Effector memory CD8-positive, alpha-beta T cell (primary cell): ENCODE data around the gene NR6A1.

ENCODE experiments used
- ATAC-seq: fragments of 150-1000 bp; cut with Tn5 transposase; replicated peaks from 2 replicates; pipeline ENCODE4 v1.10.0; 2021; ENCODE audit warnings: mild to moderate bottlenecking, moderate library complexity
- DNase-seq, 3 experiments: peaks; one replicate each; pipeline ENCODE4 v3.0.0; 2021
- H3K27ac Mint-ChIP-seq, 2 donors: one replicate each; pipeline ENCODE4 v1.8.0; 2022; ENCODE audit warnings: mild to moderate bottlenecking in 2 of 2, mixed read lengths in 2 of 2, moderate library complexity in 2 of 2
- H3K27me3 Mint-ChIP-seq, 2 donors: one replicate each; pipeline ENCODE4 v1.8.0; 2022; ENCODE audit warnings: mixed read lengths in 2 of 2
- H3K36me3 Mint-ChIP-seq: one replicate; pipeline ENCODE4 v1.8.0; 2022; ENCODE audit warnings: mild to moderate bottlenecking, moderate library complexity, mixed read lengths; ENCODE audit not compliant: insufficient read depth
- H3K4me1 Mint-ChIP-seq, 2 donors: one replicate each; pipeline ENCODE4 v1.8.0; 2022; ENCODE audit warnings: low read depth in 2 of 2, mixed read lengths in 2 of 2
- H3K4me3 Mint-ChIP-seq, 2 donors: one replicate each; pipeline ENCODE4 v1.8.0; 2022; ENCODE audit warnings: mild to moderate bottlenecking in 2 of 2, mixed read lengths in 2 of 2, moderate library complexity in 2 of 2
- H3K9me3 Mint-ChIP-seq, 2 donors: one replicate each; pipeline ENCODE4 v1.8.0; 2022; ENCODE audit warnings: mixed read lengths in 2 of 2

Gene NR6A1

DNA sequence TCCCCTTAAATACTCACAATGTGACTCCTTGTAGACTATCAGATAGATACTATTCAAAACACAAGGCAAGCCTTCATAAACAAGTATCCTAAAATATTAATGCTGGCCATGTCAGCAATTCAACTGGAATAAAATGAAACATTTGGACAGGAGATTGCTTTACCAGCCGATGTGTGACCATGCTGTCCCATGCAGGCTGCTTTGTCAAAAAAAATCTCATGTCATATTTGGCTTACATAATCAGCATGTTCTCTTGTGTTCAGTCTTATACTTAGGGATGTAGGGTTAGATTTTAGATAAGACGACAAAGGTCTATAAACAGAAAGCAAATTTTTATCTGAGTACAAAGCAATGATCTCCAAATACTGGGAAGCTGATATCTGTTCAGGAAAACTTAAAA, 108.5 kb downstream of the NR6A1 start:
- peaks cover 7 to 11% of the 10 kb centered on the region in 2 donors for H3K4me1 Mint-ChIP-seq
- no peak for ATAC-seq
- no peak overlapping the region for H3K4me3 Mint-ChIP-seq
- H3K9me3 Mint-ChIP-seq = no peaks in the 10 kb centered on the region
- H3K36me3 Mint-ChIP-seq = no peaks in the 10 kb centered on the region
- H3K27ac Mint-ChIP-seq = no peak overlapping the region
- peaks cover 26 to 45% of the 10 kb centered on the region in 2 donors for H3K27me3 Mint-ChIP-seq
- DNase-seq = no peak

DNA sequence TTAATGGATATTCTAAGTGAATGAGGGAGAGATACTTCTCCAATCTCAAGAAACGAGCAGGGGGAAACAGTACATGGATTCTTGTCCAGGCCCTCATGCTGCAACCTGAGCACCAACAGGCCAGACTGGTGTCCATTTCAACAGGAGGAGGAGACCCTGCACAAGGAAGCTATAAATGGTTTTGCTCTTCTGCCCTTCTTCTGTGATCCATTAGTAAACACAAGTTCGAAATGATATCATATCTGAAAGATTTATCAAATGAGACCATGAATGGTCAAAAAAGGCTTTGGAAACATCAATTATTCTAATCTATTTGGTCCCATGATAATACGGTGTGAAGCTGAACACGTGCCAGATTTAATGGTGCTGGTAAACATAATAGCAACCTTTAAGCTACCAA, 109.8 kb downstream of the NR6A1 start:
- Mint-ChIP-seq H3K4me3 (peak overlapping the region in 1 of 2 donors; percentile 39), H3K9me3 (no peaks in the 10 kb centered on the region), H3K27ac (no peak overlapping the region), H3K27me3 (peaks cover 26 to 45% of the 10 kb centered on the region in 2 donors), H3K4me1 (peaks cover 7 to 12% of the 10 kb centered on the region in 2 donors), H3K36me3 (no peaks in the 10 kb centered on the region)
- DNase-seq (no peak), ATAC-seq (no peak)

DNA sequence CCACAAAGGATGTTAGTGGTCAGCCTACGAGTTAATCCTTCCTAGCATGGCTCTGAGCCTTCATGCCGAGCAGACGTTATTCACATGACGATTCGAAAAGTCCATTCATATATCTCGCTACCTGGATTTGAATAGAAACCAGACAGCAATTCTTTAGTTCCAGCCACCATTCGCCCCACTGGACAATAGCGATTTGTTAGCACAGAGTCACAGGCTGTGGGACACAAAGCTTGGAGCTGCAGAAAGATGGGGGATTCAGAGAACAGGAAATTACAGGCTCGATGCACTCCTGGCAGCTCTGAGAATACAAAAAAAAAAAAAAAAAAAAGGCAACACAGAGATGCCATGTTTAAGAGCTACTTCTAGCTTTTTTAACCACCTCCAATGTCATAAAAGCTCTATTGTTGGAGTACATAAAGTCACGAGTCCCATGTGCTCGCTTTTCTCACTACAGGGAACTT, 110.7 kb downstream of the NR6A1 start:
- H3K27me3 Mint-ChIP-seq = peaks cover 26 to 45% of the 10 kb centered on the region in 2 donors
- ATAC-seq (no peak), DNase-seq (no peak)
- H3K4me3 Mint-ChIP-seq = peak overlapping the region; percentile 37 to 82
- peaks cover 7 to 13% of the 10 kb centered on the region in 2 donors for H3K4me1 Mint-ChIP-seq
- H3K36me3 Mint-ChIP-seq = no peaks in the 10 kb centered on the region
- H3K27ac Mint-ChIP-seq = peak overlapping the region in 1 of 2 donors; percentile 86
- H3K9me3 Mint-ChIP-seq = no peaks in the 10 kb centered on the region

DNA sequence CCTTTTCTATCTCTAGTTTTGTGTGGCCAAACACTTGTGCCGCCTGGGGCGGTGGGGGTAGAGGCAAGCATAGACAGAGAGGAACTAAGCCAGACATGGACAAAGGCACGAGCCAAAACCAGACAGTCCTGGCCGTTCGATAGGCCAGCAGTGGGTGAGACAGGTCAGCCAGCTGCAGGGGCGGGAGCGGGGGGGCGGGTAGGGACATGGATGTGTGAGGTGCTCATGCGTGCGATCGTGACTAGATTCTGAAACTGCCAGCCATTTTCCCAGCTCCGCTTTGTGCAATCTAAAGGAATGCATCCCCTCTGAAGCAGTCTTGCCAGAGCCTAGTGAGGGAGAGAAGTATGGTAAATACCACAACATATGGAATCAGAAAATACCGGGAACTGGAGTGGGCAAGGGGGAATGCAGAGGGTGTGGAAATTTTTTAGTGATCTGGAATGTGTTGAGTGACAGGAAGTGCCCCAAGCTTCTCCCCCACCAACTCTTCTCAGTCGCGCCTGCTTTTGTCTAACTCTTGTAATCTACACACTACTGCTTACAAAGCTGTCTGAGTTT, 111.9 kb downstream of the NR6A1 start:
- Mint-ChIP-seq H3K27ac (peak overlapping the region; percentile 33 to 86), H3K9me3 (no peaks in the 10 kb centered on the region), H3K4me3 (peak overlapping the region; percentile 70 to 82), H3K27me3 (peaks cover 23 to 41% of the 10 kb centered on the region in 2 donors), H3K4me1 (peaks cover 7 to 13% of the 10 kb centered on the region in 2 donors), H3K36me3 (no peaks in the 10 kb centered on the region)
- peak in 1 of 3 experiments; percentile 8 for DNase-seq
- ATAC-seq = peak; percentile 51

DNA sequence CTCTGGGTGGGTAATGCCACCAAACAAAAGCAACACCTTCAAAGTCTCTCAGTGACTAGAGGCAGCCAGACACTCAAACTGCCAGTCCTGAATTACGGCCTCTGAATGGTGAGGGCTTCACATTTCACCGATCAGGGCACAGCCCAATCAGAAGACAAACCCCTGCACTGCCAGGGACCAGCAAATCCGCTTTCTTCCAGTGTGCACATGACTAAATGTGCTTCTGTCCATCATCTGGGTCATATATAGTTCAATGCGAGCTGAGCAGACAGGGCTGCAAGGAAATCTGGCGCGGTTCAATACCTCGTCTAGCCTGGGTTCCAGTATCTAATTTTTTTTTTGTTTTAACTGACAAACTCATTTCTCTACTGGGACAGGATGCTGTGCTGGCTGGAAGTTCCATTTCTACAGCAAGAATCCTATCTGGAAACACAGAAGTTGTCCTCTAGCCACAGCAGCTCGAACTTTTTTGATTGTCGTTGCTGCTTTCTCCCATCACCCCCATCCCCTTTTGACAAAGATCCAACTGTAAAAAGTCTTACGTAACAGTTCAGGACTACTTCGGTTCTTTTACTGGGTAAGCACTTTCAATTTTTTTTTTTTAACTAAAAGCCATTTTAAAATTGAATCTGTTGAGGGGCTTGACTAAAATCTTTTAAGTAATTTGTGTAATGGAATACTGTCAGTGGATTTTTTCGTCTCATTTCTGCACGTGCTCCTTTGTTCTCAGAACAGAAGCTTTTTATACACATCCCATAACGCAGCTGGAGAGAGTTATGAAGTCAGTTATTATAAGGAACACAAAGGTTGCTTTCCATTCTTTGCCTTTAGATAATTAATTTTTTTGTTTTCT, 112.7 kb downstream of the NR6A1 start:
- Mint-ChIP-seq H3K27me3 (peaks cover 20 to 33% of the 10 kb centered on the region in 2 donors), H3K27ac (peak overlapping the region; percentile 33 to 86), H3K9me3 (no peaks in the 10 kb centered on the region), H3K36me3 (no peaks in the 10 kb centered on the region), H3K4me1 (peaks cover 7 to 13% of the 10 kb centered on the region in 2 donors), H3K4me3 (peak overlapping the region; percentile 70 to 82)
- peak; percentile 84 for ATAC-seq
- DNase-seq = peak in 2 of 3 experiments; percentile 5 to 30

DNA sequence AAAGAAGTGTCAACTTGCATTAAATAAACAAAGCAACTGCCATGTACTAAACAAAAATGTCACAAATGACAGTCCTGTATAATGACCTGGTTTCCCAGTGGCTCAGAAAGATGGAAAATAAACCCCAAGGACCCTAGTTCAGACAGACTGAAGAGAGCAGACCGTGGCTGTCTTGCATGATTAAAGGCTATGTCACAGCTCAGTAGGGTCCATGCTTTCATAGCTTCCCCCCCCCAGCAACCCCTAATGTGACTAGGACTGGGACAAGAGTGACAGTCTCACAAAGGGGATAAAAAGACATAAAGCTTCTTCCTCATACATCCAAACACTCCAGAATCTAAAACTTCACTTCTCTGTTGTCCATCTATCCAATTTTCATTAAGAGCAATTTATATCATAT, 113.6 kb downstream of the NR6A1 start:
- ATAC-seq (no peak), DNase-seq (no peak)
- peak overlapping the region in 1 of 2 donors; percentile 86 for H3K27ac Mint-ChIP-seq
- H3K27me3 Mint-ChIP-seq = peaks cover 12 to 24% of the 10 kb centered on the region in 2 donors
- H3K4me3 Mint-ChIP-seq = peak overlapping the region in 1 of 2 donors; percentile 82
- H3K4me1 Mint-ChIP-seq = peaks cover 7 to 13% of the 10 kb centered on the region in 2 donors
- no peaks in the 10 kb centered on the region for H3K36me3 Mint-ChIP-seq
- H3K9me3 Mint-ChIP-seq = no peaks in the 10 kb centered on the region

DNA sequence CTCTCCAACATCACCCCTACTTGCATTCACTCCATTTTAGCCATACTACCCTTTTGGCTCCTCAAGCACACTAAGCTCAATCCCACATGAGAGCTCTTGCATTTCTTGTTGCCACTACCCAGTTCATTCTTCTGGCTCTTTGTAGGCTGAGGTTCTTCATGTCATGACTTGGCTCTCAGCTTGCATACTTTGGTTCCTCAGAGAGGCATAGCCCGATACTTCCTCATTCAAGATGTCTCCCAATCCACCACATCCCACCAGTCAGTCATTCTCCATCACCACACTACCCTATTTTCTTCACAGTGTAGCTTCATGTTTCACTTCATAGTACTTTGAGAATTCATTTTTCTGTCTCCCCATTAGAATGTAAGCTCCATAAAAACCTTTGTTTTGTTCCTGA, 116.7 kb downstream of the NR6A1 start:
- no peaks in the 10 kb centered on the region for H3K36me3 Mint-ChIP-seq
- ATAC-seq (no peak), DNase-seq (no peak)
- peaks cover 0 to 6% of the 10 kb centered on the region in 2 donors for H3K27me3 Mint-ChIP-seq
- H3K4me3 Mint-ChIP-seq = no peak overlapping the region
- H3K4me1 Mint-ChIP-seq = peaks cover 3 to 13% of the 10 kb centered on the region in 2 donors
- no peaks in the 10 kb centered on the region for H3K9me3 Mint-ChIP-seq
- no peak overlapping the region for H3K27ac Mint-ChIP-seq

DNA sequence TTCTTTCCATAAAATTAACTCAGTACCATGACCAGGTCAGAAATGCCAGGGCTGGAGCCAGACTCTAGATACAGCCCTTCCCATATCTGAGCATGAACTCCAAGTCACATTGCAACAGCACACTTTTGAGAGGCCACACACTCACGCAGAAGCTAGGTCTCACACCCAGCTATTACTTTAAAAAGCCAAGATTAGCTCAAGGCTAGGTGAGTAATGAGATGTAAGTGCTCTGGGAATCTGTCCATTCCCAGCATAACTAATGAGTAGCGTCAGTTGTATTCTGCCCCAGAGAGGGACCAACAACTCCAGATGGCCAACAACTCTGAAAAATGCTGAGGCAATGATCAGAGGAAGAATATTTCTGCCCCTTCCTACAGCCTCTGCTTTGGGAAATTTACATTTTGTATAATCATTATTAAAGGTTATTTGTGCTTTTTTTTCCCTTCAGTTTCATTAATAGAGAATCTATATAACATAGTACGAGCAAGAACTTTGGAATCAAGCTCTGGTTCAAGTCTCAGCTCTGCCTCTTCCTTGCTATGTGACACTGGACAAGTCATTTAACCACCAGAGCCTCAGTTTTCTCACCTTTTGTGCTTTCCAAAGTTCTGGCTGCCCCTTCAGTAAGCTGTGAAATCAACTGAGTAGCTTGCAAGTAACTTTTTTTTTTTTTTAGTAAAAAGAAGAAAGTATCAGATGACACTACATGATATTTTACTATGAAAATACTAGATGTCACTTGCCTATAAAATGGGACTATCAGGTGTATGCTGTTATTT, 118.3 kb downstream of the NR6A1 start:
- H3K27ac Mint-ChIP-seq = no peak overlapping the region
- H3K27me3 Mint-ChIP-seq = no peaks in the 10 kb centered on the region
- ATAC-seq = no peak
- peaks cover 0 to 8% of the 10 kb centered on the region in 2 donors for H3K4me1 Mint-ChIP-seq
- no peak overlapping the region for H3K4me3 Mint-ChIP-seq
- H3K9me3 Mint-ChIP-seq = no peaks in the 10 kb centered on the region
- H3K36me3 Mint-ChIP-seq = no peaks in the 10 kb centered on the region
- no peak for DNase-seq

DNA sequence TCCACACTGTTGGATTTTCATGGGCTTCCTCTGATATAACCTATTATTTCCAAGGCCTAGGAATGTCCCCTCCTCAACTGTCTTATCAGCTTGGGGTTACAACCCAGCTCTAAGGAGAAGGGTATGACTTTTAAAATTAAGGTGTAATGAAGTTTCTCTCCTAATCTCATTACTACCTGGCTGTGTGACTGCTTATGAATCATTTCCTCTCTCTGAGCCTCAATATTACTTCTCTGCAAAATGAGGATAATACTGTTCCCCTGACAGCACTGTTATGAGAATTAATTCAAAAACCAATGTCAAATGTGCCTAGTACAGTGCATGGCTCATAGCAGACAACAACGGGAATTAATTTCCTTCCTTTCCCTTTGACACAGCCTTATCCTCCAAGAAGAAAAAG, 118.9 kb downstream of the NR6A1 start:
- no peaks in the 10 kb centered on the region for H3K36me3 Mint-ChIP-seq
- H3K4me1 Mint-ChIP-seq = peaks cover 0 to 5% of the 10 kb centered on the region in 2 donors
- H3K4me3 Mint-ChIP-seq = no peak overlapping the region
- no peaks in the 10 kb centered on the region for H3K27me3 Mint-ChIP-seq
- DNase-seq = no peak
- H3K27ac Mint-ChIP-seq = no peak overlapping the region
- H3K9me3 Mint-ChIP-seq = no peaks in the 10 kb centered on the region
- no peak for ATAC-seq

DNA sequence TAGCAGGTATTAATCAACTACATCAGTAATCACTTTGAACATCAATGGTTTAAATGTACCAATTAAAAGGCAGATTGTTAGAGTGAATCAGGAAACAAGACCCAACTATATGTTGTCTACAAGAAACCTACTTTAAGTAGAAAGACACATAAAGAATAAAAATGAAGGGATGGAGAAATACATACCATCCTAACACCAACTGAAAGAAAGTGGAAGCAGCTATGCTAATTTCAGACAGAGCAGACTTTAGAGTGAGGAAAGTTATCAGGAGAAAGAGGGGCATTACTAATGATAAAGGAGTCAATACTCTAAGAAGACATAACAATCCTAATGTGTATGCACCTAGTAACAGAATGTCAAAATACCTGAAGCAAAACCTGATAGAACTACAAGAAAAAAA, 125.8 kb downstream of the NR6A1 start:
- Mint-ChIP-seq H3K9me3 (peaks cover 0 to 2% of the 10 kb centered on the region in 2 donors), H3K4me3 (no peak overlapping the region), H3K27ac (no peak overlapping the region), H3K27me3 (peaks cover 0 to 11% of the 10 kb centered on the region in 2 donors), H3K36me3 (no peaks in the 10 kb centered on the region), H3K4me1 (no peaks in the 10 kb centered on the region)
- DNase-seq (no peak), ATAC-seq (no peak)

DNA sequence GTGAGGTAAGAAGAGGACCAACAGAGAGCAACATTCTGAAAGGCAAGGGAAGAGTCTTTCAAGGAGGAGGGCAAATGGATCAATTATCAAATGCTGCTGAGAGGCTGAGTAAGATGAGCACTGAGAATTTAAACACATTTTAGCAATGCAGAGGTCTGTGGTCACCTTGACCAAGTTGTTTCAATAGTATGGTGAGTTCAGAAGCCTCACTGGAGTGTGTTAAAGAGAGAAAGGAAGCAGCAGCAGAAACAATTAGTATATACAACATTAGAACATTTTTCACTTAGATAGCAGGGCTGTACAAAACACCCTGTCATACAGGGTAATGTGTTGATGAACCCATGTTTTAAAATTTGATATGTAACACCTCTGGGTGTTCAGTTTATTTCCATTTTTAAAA, 131.5 kb downstream of the NR6A1 start:
- peaks cover 6 to 40% of the 10 kb centered on the region in 2 donors for H3K27me3 Mint-ChIP-seq
- H3K4me1 Mint-ChIP-seq = no peaks in the 10 kb centered on the region
- H3K4me3 Mint-ChIP-seq = no peak overlapping the region
- DNase-seq = no peak
- H3K27ac Mint-ChIP-seq = peak overlapping the region in 1 of 2 donors; percentile 2
- H3K9me3 Mint-ChIP-seq = no peaks in the 10 kb centered on the region
- ATAC-seq = no peak
- H3K36me3 Mint-ChIP-seq = no peaks in the 10 kb centered on the region

DNA sequence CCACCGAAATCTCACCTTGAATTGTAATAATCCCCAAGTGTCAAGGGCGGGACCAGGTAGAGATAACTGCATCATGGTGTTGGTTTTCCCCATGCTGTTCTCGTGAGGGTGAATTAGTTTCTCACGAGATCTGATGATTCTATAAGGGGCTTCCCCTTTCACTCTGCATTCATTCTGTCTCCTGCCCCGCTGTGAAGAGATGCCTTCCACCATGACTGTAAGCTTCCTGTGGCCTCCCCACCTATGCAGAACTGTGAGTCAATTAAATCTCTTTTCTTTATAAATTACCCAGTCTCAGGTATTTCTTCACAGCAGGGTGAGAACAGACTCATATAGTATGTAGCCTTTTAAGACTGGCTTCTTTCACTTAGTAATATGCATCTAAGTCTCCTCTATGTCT, 135.8 kb downstream of the NR6A1 start:
- H3K27me3 Mint-ChIP-seq = peaks cover 6 to 58% of the 10 kb centered on the region in 2 donors
- no peak for ATAC-seq
- H3K27ac Mint-ChIP-seq = no peak overlapping the region

DNA sequence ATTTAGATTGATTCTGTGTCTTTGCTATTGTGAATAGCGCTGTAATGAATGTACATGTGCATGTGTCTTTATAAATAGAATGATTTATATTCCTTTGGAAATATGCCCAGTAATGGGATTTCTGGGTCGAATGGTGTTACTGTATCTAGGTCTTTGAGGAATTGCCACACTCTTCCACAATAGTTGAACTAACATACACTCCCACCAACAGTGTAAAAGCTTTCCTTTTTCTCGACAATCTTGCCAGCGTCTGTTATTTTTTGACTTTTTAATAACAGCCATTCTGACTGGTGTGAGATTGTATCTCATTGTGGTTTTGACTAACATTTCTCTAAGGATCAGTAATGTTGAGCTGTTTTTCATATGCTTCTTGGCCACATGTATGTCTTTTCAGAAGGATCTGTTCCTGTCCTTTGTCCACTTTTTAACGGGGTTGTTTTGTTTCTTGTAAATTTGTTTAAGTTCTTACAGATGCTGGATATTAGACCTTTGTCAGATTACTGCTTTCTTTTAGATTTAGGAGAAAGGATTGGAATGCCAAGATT, 139.0 kb downstream of the NR6A1 start:
- peak overlapping the region in 1 of 2 donors; percentile 14 for H3K4me3 Mint-ChIP-seq
- H3K27me3 Mint-ChIP-seq = peaks cover 6 to 44% of the 10 kb centered on the region in 2 donors
- H3K4me1 Mint-ChIP-seq = peaks cover 0 to 8% of the 10 kb centered on the region in 2 donors
- no peak for DNase-seq
- no peaks in the 10 kb centered on the region for H3K36me3 Mint-ChIP-seq
- no peak overlapping the region for H3K27ac Mint-ChIP-seq
- no peak for ATAC-seq
- H3K9me3 Mint-ChIP-seq = no peaks in the 10 kb centered on the region

More for the DNA sequence above, 135.8 kb downstream of the NR6A1 start:
- Mint-ChIP-seq H3K36me3 (no peaks in the 10 kb centered on the region), H3K4me3 (no peak overlapping the region), H3K9me3 (no peaks in the 10 kb centered on the region), H3K4me1 (peaks cover 0 to 8% of the 10 kb centered on the region in 2 donors)
- no peak for DNase-seq
